Adrenal gland (tissue), 12 donors: ENCODE data around the gene IMMP1L. TPM values are rescaled to one million over a fixed set of nuclear protein-coding genes. Genes with fewer than 3 reads are reported as not detected.

Source experiments
- DNase-seq, 7 donors: peaks; one replicate each; pipeline ENCODE4 v3.0.0-alpha.2; 2019 to 2020
- H3K27ac ChIP-seq, 5 donors: fragments of 200-600 bp; sonication (generic) in 4 of 5; 1 replicate in 3 of 5; 2 replicates in 2 of 5; pipeline versions ENCODE4 v1.5.1 to v1.8.0; 2016 to 2020; ENCODE audit warnings: mild to moderate bottlenecking in 1 of 5
- H3K27me3 ChIP-seq: fragments of 200-600 bp; 2 replicates; pipeline ENCODE4 v1.8.0; 2021
- H3K36me3 ChIP-seq, 2 donors: fragments of 200-600 bp; replicated peaks in 1 of 2; 1 replicate in 1 of 2; 2 replicates in 1 of 2; pipeline versions ENCODE4 v1.5.1 to v1.8.0; 2018 to 2022
- H3K4me1 ChIP-seq, 2 donors: fragments of 200-600 bp; replicated peaks in 1 of 2; 1 replicate in 1 of 2; 2 replicates in 1 of 2; pipeline versions ENCODE4 v1.5.1 to v1.8.0; 2018 to 2021
- H3K4me3 ChIP-seq, 4 donors: fragments of 200-600 bp; sonication (generic) in 3 of 4; one replicate each; pipeline ENCODE4 v1.5.1; 2016 to 2018
- H3K9me3 ChIP-seq, 3 donors: fragments of 200-600 bp; sonication (generic) in 1 of 3; replicated peaks in 1 of 3; 1 replicate in 2 of 3; 2 replicates in 1 of 3; pipeline versions ENCODE4 v1.5.1 to v1.8.0; 2016 to 2021
- POLR2A ChIP-seq, 2 donors: fragments of 450-650 bp; IDR thresholded peaks; one replicate each; pipeline ENCODE4 v1.6.1; 2017; ENCODE audit warnings: antibody characterized with exemption in 2 of 2, mild to moderate bottlenecking in 2 of 2, moderate library complexity in 1 of 2
- WGBS, 4 donors: extraction: QIAGEN DNeasy Blood & Tissue Kit in 2 of 4; methylation state at CpG; one replicate each; pipeline versions ENCODE4 v1.1.5 to v1.1.7; 2013 to 2017; 5-methylcytosine and 5-hydroxymethylcytosine counted together
- intact Hi-C, 2 donors: fragments of 100-400 bp; cut with DNase I; formaldehyde crosslinking; loops; one replicate each; pipeline versions ENCODE4 v1.14.1 to v1.15.0; 2022 to 2023
- polyA plus RNA-seq, 3 donors: library from polyadenylated mRNA; stranded (reverse); fragments of 200-250 nt in 2 of 3; fragments of 350-450 nt in 1 of 3; fragmentation: Illumina TruSeq in 1 of 3; extraction: RNeasy Lipid Tissue Mini Kit (QIAGEN cat#74804) in 1 of 3; gene quantifications; one replicate each; pipeline ENCODE4 v1.2.3, GENCODE V29; 2013 to 2014
- total RNA-seq, 9 donors: library from RNA; depleted of rRNA in 4 of 9; stranded (reverse); fragments of >200 nt in 4 of 9; fragments of 120-200 nt in 1 of 9; fragmentation: NEBNext Ultra II Directional in 1 of 9; extraction: Animal tissue kit (Norgen Biotek cat#: 25700) in 1 of 9; gene quantifications; one replicate each; pipeline versions ENCODE4 v1.1.0 to v1.2.4, GENCODE V29; 2013 to 2023
- TF ChIP-seq, protein P1 (sequence below), 6 experiments: fragments of 450-650 bp in 4 of 6; fragments of 200-600 bp in 2 of 6; sonication (generic) in 1 of 6; IDR thresholded peaks; 1 replicate in 5 of 6; 2 replicates in 1 of 6; pipeline versions ENCODE4 v1.5.1 to v1.8.0; 2016 to 2021; ENCODE audit warnings: antibody characterized with exemption in 6 of 6, mild to moderate bottlenecking in 2 of 6, moderate library complexity in 1 of 6
- donor health status: healthy with polysubstance abuse.
- donor health status: Bipolar disorder and iron deficiency.
- donor health status: DM: yes; HTN: yes; CAD: no.
- donor health status: DM: no; HTN: no; CAD: no.
- donor health status: DM: no; HTN: no; CAD: no.
- donor health status: DM: yes; HTN: yes; CAD: no.

Gene IMMP1L
- total and polyA plus RNA-seq, 12 donors, result 5.2 to 71.9 (median 19.0) TPM

DNA sequence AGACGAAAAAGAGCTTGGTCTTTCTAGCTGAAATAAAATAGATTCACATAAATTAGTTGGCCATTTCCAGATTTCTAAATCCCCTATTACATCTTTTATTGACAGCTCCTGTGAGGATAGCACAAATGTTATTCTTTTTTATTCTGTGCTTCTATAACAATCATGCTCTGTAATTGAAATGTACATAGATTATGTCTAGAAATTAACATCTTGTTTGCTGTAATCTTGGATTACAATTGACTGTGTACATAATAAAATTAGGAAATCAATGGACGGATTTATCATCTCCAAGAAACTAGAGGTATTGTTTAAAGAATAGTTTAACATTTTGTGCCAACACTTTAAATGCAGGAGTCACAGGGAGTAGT is 31.2 kb downstream of the IMMP1L start:
- TF ChIP-seq POLR2A (IDR thresholded peaks at IDR 0.05), result no peak
- TF ChIP-seq, protein P1, sequence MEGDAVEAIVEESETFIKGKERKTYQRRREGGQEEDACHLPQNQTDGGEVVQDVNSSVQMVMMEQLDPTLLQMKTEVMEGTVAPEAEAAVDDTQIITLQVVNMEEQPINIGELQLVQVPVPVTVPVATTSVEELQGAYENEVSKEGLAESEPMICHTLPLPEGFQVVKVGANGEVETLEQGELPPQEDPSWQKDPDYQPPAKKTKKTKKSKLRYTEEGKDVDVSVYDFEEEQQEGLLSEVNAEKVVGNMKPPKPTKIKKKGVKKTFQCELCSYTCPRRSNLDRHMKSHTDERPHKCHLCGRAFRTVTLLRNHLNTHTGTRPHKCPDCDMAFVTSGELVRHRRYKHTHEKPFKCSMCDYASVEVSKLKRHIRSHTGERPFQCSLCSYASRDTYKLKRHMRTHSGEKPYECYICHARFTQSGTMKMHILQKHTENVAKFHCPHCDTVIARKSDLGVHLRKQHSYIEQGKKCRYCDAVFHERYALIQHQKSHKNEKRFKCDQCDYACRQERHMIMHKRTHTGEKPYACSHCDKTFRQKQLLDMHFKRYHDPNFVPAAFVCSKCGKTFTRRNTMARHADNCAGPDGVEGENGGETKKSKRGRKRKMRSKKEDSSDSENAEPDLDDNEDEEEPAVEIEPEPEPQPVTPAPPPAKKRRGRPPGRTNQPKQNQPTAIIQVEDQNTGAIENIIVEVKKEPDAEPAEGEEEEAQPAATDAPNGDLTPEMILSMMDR (IDR thresholded peaks at IDR 0.05), result no peak
- intact Hi-C loops, result no loop called here

DNA sequence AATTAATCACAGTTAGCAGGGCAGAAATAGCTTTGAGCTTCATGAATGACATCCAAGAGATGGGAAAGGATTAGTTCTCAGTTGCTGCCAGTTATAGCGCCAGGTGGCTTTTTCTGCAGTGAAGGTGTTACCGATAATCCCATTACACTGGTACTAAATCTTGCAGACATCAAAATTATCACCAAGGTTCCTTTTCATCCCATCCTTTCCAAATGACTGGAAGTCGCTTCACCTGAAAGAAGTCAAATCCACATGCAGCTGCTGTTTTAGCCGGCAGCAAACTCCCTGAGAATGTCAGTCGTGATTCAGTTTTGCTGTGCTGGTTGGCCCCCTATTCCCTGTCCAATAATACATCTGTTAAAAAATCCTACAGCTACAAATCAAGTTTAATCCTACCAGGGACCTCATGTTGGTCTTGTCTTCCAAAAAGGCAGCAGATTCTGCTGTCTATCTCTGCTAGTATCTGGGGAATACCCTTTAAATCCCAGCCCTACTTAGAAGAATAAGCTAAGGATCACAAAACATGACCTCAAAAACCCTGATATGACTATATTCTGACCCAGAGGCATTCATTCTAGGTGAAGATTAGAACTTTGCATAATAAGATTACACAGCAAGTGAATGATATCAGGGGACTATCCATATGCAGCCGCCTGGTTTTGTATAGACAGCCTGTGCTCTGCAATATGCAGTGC is 31.7 kb downstream of the IMMP1L start:
- Histone ChIP-seq H3K4me3 (no peak overlapping the region), H3K9me3 (no peaks in the 10 kb centered on the region), H3K27me3 (no peaks in the 10 kb centered on the region), H3K4me1 (no peaks in the 10 kb centered on the region), H3K27ac (no peak overlapping the region), H3K36me3 (no peaks in the 10 kb centered on the region)
- no peak for DNase-seq
- whole genome bisulfite sequencing, 4 donors, result 88 to 92% (median 89%) methylated on average over 6 of the region's 6 CpGs
- TF ChIP-seq, protein P1 (IDR thresholded peaks at IDR 0.05), result no peak
- no peak for TF ChIP-seq POLR2A (IDR thresholded peaks at IDR 0.05)
- intact Hi-C loops, result no loop called here

More for the DNA sequence above, 31.2 kb downstream of the IMMP1L start:
- no peak overlapping the region for H3K4me3 ChIP-seq
- H3K27ac ChIP-seq, result no peak overlapping the region
- no peaks in the 10 kb centered on the region for H3K27me3 ChIP-seq
- no peaks in the 10 kb centered on the region for H3K9me3 ChIP-seq
- no peak for DNase-seq
- H3K36me3 ChIP-seq, result no peaks in the 10 kb centered on the region
- H3K4me1 ChIP-seq, result no peaks in the 10 kb centered on the region
- 88 to 94% (median 91%) methylated on average over 2 of the region's 2 CpGs for WGBS, 4 donors

- no peak for TF ChIP-seq POLR2A (IDR thresholded peaks at IDR 0.05)
- TF ChIP-seq, protein P1 (IDR thresholded peaks at IDR 0.05), result no peak
- Histone ChIP-seq H3K27ac (no peak overlapping the region), H3K4me1 (no peaks in the 10 kb centered on the region), H3K36me3 (no peaks in the 10 kb centered on the region), H3K4me3 (no peak overlapping the region), H3K27me3 (no peaks in the 10 kb centered on the region), H3K9me3 (no peaks in the 10 kb centered on the region)
- intact Hi-C loops, result no loop called here
- DNase-seq, result no peak
Observed at GRCh38 chr11:31474083-31474482, 35.3 kb downstream of the IMMP1L start.

GRCh38 chr11:31464436-31464835 is 45.0 kb downstream of the IMMP1L start:
- Histone ChIP-seq H3K4me3 (no peak overlapping the region), H3K9me3 (no peaks in the 10 kb centered on the region), H3K4me1 (no peaks in the 10 kb centered on the region), H3K27ac (no peak overlapping the region), H3K27me3 (no peaks in the 10 kb centered on the region), H3K36me3 (no peaks in the 10 kb centered on the region)
- DNase-seq, result no peak
- TF ChIP-seq, protein P1 (IDR thresholded peaks at IDR 0.05), result no peak
- TF ChIP-seq POLR2A (IDR thresholded peaks at IDR 0.05), result no peak
- 96 to 100% (median 97%) methylated on average over 3 of the region's 3 CpGs for WGBS, 4 donors
- intact Hi-C loops, result no loop called here
